Ovary (tissue), 9 donors: ENCODE measurements around the gene KIAA0825. TPM values are rescaled to one million over a fixed set of nuclear protein-coding genes. Genes with fewer than 3 reads are reported as not detected.

ENCODE experiments used
- DNase-seq, 5 donors: peaks; one replicate each; pipeline ENCODE4 v3.0.0-alpha.2; 2019 to 2020
- H3K27ac ChIP-seq, 2 donors: fragments of 200-600 bp; one replicate each; pipeline versions ENCODE4 v1.5.1 to v1.8.0; 2019 to 2022
- H3K27me3 ChIP-seq: fragments of 200-600 bp; one replicate; pipeline ENCODE4 v1.8.0; 2022
- H3K36me3 ChIP-seq: fragments of 200-600 bp; sonication (generic); one replicate; pipeline ENCODE4 v1.5.1; 2019
- H3K4me1 ChIP-seq: one replicate; pipeline ENCODE4 v1.8.1; 2013; ENCODE audit warnings: mild to moderate bottlenecking, moderate library complexity; ENCODE audit not compliant: insufficient read depth
- H3K4me3 ChIP-seq: fragments of 200-600 bp; sonication (generic); one replicate; pipeline ENCODE4 v1.5.1; 2017
- H3K9me3 ChIP-seq, 2 donors: fragments of 200-600 bp in 1 of 2; sonication (generic) in 1 of 2; one replicate each; pipeline versions ENCODE4 v1.5.1 to v1.8.1; 2013 to 2019; ENCODE audit warnings: mild to moderate bottlenecking in 1 of 2, moderate library complexity in 1 of 2
- CTCF ChIP-seq, 3 donors: fragments of 450-650 bp in 2 of 3; fragments of 200-600 bp in 1 of 3; IDR thresholded peaks; one replicate each; pipeline versions ENCODE4 v1.5.1 to v1.8.0; 2016 to 2022; ENCODE audit warnings: antibody characterized with exemption in 3 of 3, mild to moderate bottlenecking in 1 of 3
- EP300 ChIP-seq: sonication (generic); formaldehyde crosslinking; IDR thresholded peaks from one replicate; pipeline ENCODE4 v1.6.1; 2017; ENCODE audit warnings: antibody characterized with exemption
- POLR2A ChIP-seq: fragments of 450-650 bp; IDR thresholded peaks from one replicate; pipeline ENCODE4 v1.6.1; 2017; ENCODE audit warnings: antibody characterized with exemption, mild to moderate bottlenecking, moderate library complexity
- WGBS, 3 donors: extraction: QIAGEN DNeasy Blood & Tissue Kit in 1 of 3; methylation state at CpG; one replicate each; pipeline versions ENCODE4 v1.1.5 to v1.1.7; 2013 to 2017; 5-methylcytosine and 5-hydroxymethylcytosine counted together
- intact Hi-C, 4 donors: fragments of 100-400 bp; cut with DNase I; formaldehyde crosslinking; loops; one replicate each; pipeline versions ENCODE4 v1.11.0 to v1.15.1; 2022 to 2023
- polyA plus RNA-seq, 2 donors: library from polyadenylated mRNA; stranded (reverse); fragments of 200-250 nt in 1 of 2; fragments of 350-450 nt in 1 of 2; fragmentation: Illumina TruSeq in 1 of 2; extraction: RNeasy Lipid Tissue Mini Kit (QIAGEN cat#74804) in 1 of 2; gene quantifications; one replicate each; pipeline ENCODE4 v1.2.3, GENCODE V29; 2013 to 2014
- total RNA-seq, 7 donors: library from RNA; depleted of rRNA in 2 of 7; stranded (reverse); fragments of >200 nt in 2 of 7; fragmentation: NEBNext Ultra II Directional in 3 of 7; extraction: Animal tissue kit (Norgen Biotek cat#: 25700) in 3 of 7; gene quantifications; one replicate each; pipeline versions ENCODE4 v1.1.0 to v1.2.4, GENCODE V29; 2016 to 2023
- donor health status: DM: no; HTN: no; CAD: no; lungs with moderate emphysema.
- donor health status: DM: no; HTN: no; CAD: no.
- donor health status: Bipolar disorder and iron deficiency.
- donor health status: DM: yes; HTN: yes; CAD: no.
- donor health status: DM: no; HTN: no; CAD: no.
- donor health status: DM: yes; HTN: yes; CAD: no.

Gene KIAA0825
- total and polyA plus RNA-seq, 9 donors: 0.70 to 12.4 (median 3.9) TPM

DNA sequence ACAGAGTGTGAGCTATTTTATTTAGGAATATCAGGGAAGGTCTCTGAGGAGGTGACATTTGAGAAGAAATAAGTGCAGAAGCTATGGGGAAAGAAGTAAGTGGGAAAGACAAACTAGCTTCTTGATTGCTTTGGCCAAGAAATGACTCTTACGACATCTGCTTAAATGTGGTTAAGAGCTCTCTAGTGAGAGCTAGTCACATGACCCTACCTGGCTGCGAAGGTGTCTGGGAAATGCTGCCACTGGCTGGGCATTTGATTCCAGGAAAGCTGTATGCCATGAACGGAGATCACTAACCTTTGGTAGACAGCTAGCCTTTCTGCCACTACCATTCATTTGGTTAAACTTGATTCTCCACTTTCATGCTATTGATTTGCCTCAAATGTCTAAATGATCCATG, 80.1 kb downstream of the KIAA0825 start:
- no peak overlapping the region for H3K27ac ChIP-seq
- intact Hi-C loops: no loop called here
- no peak for DNase-seq
- TF ChIP-seq EP300: no peak
- no peak for TF ChIP-seq CTCF (IDR thresholded peaks at IDR 0.05)
- TF ChIP-seq POLR2A: no peak
- H3K27me3 ChIP-seq: no peaks in the 10 kb centered on the region
- H3K4me1 ChIP-seq: no peaks in the 10 kb centered on the region
- no peaks in the 10 kb centered on the region for H3K36me3 ChIP-seq
- WGBS, 3 donors: 87 to 95% (median 94%) methylated on average over 3 of the region's 3 CpGs
- no peaks in the 10 kb centered on the region for H3K9me3 ChIP-seq
- no peak overlapping the region for H3K4me3 ChIP-seq

- 84 to 88% (median 87%) methylated on average over 2 of the region's 2 CpGs for WGBS, 3 donors
- intact Hi-C loops: no loop called here
- DNase-seq: no peak
- no peaks in the 10 kb centered on the region for H3K4me1 ChIP-seq
- H3K27me3 ChIP-seq: no peaks in the 10 kb centered on the region
- no peak overlapping the region for H3K27ac ChIP-seq
- no peaks in the 10 kb centered on the region for H3K36me3 ChIP-seq
- no peaks in the 10 kb centered on the region for H3K9me3 ChIP-seq
- no peak overlapping the region for H3K4me3 ChIP-seq
- no peak for TF ChIP-seq EP300
- no peak for TF ChIP-seq POLR2A
- TF ChIP-seq CTCF (IDR thresholded peaks at IDR 0.05): no peak
Observed at GRCh38 chr5:94526706-94527105, 91.7 kb downstream of the KIAA0825 start.

DNA sequence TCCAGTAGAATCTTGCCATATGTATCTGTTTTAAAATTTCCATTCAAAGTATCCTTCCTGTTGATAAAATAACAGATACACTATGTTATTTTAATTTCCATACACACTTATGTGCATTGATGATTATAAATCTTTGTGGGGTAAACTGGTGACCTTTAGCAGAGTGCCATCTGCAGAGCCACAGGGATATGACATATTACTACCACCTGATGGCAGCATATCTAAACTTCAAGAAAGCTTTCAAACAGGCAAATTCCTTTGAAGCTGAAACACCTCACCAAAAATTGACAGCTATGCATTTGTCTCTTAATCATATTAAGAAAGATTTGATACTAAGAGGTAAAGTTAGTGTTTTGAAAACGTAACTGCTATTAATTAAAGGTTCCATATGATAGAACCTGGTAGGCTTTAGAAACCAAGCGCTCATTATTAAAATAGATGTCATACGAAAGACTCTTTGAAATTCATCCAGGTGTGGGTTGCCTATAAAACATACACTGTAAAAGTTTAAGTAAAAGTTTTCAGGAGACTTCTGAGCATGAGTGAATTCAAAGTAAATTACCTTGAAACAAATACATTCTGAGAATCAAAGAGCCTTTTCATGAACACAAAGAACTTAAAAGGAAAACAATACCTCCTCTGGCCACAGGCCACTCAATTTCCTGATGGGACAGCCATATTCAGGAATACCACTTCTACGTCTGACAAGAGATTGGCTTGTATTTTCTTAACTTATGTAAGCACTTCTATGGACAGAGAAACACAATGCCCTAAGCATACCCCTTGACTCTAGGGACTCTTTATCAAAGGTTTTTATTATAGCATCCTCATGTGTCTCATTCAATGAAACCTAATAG, 93.3 kb downstream of the KIAA0825 start:
- WGBS, 3 donors: 83 to 92% (median 84%) methylated on average over 4 of the region's 4 CpGs
- intact Hi-C loops: no loop called here

DNA sequence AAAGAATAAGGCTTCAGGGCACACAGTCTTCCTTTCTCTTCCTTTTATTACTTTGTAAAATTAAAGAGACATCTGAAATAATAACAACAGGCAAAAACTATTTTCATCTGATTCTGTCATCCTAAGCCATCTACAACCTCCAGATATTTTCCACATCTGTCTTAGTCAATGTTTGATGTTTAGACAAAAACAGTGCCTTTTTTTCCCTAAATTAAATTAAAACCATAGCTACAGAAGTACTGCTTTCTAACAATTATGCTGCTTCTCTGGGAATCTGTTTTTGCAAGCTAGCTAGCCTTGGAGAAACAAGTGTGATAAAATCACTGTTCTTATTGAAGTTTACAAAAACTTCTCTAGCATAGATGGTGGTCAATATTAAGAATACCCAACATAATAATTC, 95.4 kb downstream of the KIAA0825 start:
- no peaks in the 10 kb centered on the region for H3K4me1 ChIP-seq
- intact Hi-C loops: no loop called here
- no peaks in the 10 kb centered on the region for H3K36me3 ChIP-seq
- no peaks in the 10 kb centered on the region for H3K9me3 ChIP-seq
- no peak overlapping the region for H3K27ac ChIP-seq
- no peaks in the 10 kb centered on the region for H3K27me3 ChIP-seq
- DNase-seq: no peak
- TF ChIP-seq CTCF (IDR thresholded peaks at IDR 0.05) (no peak), POLR2A (no peak), EP300 (no peak)
- H3K4me3 ChIP-seq: no peak overlapping the region

More for the DNA sequence above, 93.3 kb downstream of the KIAA0825 start:
- Histone ChIP-seq H3K4me3 (no peak overlapping the region), H3K4me1 (no peaks in the 10 kb centered on the region), H3K9me3 (no peaks in the 10 kb centered on the region), H3K36me3 (no peaks in the 10 kb centered on the region), H3K27ac (no peak overlapping the region), H3K27me3 (no peaks in the 10 kb centered on the region)
- no peak for TF ChIP-seq CTCF (IDR thresholded peaks at IDR 0.05)
- no peak for TF ChIP-seq EP300
- TF ChIP-seq POLR2A: no peak
- no peak for DNase-seq
